SK-N-SH (cell line): ENCODE measurements around the gene PXDC1. TPM values are rescaled to one million over a fixed set of nuclear protein-coding genes. Genes with fewer than 3 reads are reported as not detected.

Source experiments
- CTCF ChIA-PET: fragments of 300-600, 350-600 bp; formaldehyde crosslinking; extraction: SDS; loops from one replicate; lab custom pipeline; 2021; lab: Yijun Ruan, JAX
- POLR2A ChIA-PET: fragments of 350-600 bp; sonication (Branson Sonifier 250); formaldehyde crosslinking; extraction: SDS; loops from one replicate; lab custom pipeline; 2020; ENCODE audit warnings: antibody characterized with exemption, inconsistent platforms; lab: Yijun Ruan, JAX
- DNase-seq: peaks from one replicate; pipeline ENCODE4 v3.0.0; 2012
- H2AFZ ChIP-seq: fragments of 200-600 bp; sonication (generic); 2 replicates; pipeline ENCODE4 v1.8.1; 2016; ENCODE audit warnings: antibody characterized with exemption, mild to moderate bottlenecking, low read depth
- H3F3A ChIP-seq: fragments of 200-600 bp; sonication (generic); replicated peaks from 2 replicates; pipeline ENCODE3; 2016; ENCODE audit warnings: antibody characterized with exemption, mild to moderate bottlenecking; ENCODE audit not compliant: insufficient read depth
- H3K27ac ChIP-seq, 2 experiments: fragments of 200-500 bp in 1 of 2; fragments of 200-600 bp in 1 of 2; sonication (Bioruptor generic) in 1 of 2; sonication (generic), shearing (Covaris generic) in 1 of 2; 2 replicates each; pipeline versions ENCODE4 v1.5.1 to v1.6.1; 2014 to 2016; ENCODE audit warnings: low read depth in 2 of 2, inconsistent platforms in 1 of 2, low read length in 1 of 2, mild to moderate bottlenecking in 1 of 2, mixed read lengths in 1 of 2
- H3K27me3 ChIP-seq: fragments of 200-600 bp; sonication (generic), shearing (Covaris generic); 2 replicates; pipeline ENCODE4 v1.6.1; 2016; ENCODE audit warnings: mixed run types; ENCODE audit not compliant: insufficient read depth
- H3K36me3 ChIP-seq, 2 experiments: fragments of 200-500 bp in 1 of 2; fragments of 200-600 bp in 1 of 2; sonication (Bioruptor generic) in 1 of 2; sonication (generic) in 1 of 2; replicated peaks in 1 of 2; 2 replicates each; pipeline versions ENCODE3 to v1.5.1; 2014 to 2016; ENCODE audit warnings: low read length in 1 of 2, mild to moderate bottlenecking in 1 of 2; ENCODE audit not compliant: insufficient read depth in 2 of 2, control insufficient read depth in 1 of 2
- H3K4me1 ChIP-seq, 2 experiments: fragments of 200-500 bp in 1 of 2; fragments of 200-600 bp in 1 of 2; sonication (Bioruptor generic) in 1 of 2; sonication (generic), shearing (Covaris generic) in 1 of 2; 2 replicates each; pipeline versions ENCODE4 v1.5.1 to v1.6.1; 2014 to 2016; ENCODE audit warnings: low read depth in 1 of 2, low read length in 1 of 2, mixed run types in 1 of 2; ENCODE audit not compliant: insufficient read depth in 2 of 2, control insufficient read depth in 1 of 2
- H3K4me2 ChIP-seq: fragments of 200-600 bp; sonication (generic), shearing (Covaris generic); 2 replicates; pipeline ENCODE4 v1.6.1; 2017; ENCODE audit warnings: mixed run types
- H3K4me3 ChIP-seq, 2 experiments: fragments of 200-500 bp in 1 of 2; fragments of 200-600 bp in 1 of 2; sonication (Bioruptor generic) in 1 of 2; sonication (generic), shearing (Covaris generic) in 1 of 2; 2 replicates each; pipeline versions ENCODE4 v1.5.1 to v1.8.1; 2014 to 2016; ENCODE audit warnings: low read depth in 2 of 2, inconsistent platforms in 1 of 2, low read length in 1 of 2, mild to moderate bottlenecking in 1 of 2, mixed read lengths in 1 of 2, moderate library complexity in 1 of 2
- H3K79me2 ChIP-seq: fragments of 200-600 bp; sonication (generic); 2 replicates; pipeline ENCODE4 v1.8.1; 2017; ENCODE audit warnings: mild to moderate bottlenecking; ENCODE audit not compliant: insufficient read depth
- H3K9ac ChIP-seq: fragments of 200-600 bp; sonication (generic); 2 replicates; pipeline ENCODE4 v1.6.1; 2017; ENCODE audit warnings: mixed run types
- H3K9me2 ChIP-seq: fragments of 200-600 bp; sonication (generic); 2 replicates; pipeline ENCODE4 v1.6.1; 2017; ENCODE audit warnings: mixed run types
- H3K9me3 ChIP-seq: fragments of 200-600 bp; sonication (generic); 2 replicates; pipeline ENCODE4 v1.6.1; 2017; ENCODE audit warnings: mixed run types, mild to moderate bottlenecking, moderate library complexity
- H4K20me1 ChIP-seq: fragments of 200-600 bp; sonication (generic); 2 replicates; pipeline ENCODE4 v1.6.1; 2017; ENCODE audit warnings: mild to moderate bottlenecking, mixed run types; ENCODE audit not compliant: insufficient read depth
- EZH2phosphoT487 ChIP-seq: fragments of 200-600 bp; sonication (generic); IDR thresholded peaks from 2 replicates; pipeline ENCODE4 v1.6.1; 2017; ENCODE audit warnings: low read depth, mixed run types, mild to moderate bottlenecking, antibody characterized with exemption, moderate library complexity, borderline replicate concordance
- GATA2 ChIP-seq: sonication (generic); formaldehyde crosslinking; IDR thresholded peaks from 2 replicates; pipeline ENCODE4 v1.5.0; 2020; ENCODE audit warnings: mild to moderate bottlenecking, missing genetic modification reagents
- NRF1 ChIP-seq: IDR thresholded peaks from 2 replicates; pipeline ENCODE4 v1.6.1; 2012; ENCODE audit warnings: low read depth, mild to moderate bottlenecking, low read length
- POLR2AphosphoS5 ChIP-seq: IDR thresholded peaks from 2 replicates; pipeline ENCODE4 v1.6.1; 2012; ENCODE audit warnings: low read depth, low read length
- RFX5 ChIP-seq: IDR thresholded peaks from 2 replicates; pipeline ENCODE4 v1.6.1; 2012; ENCODE audit warnings: mild to moderate bottlenecking, improper control_type of control experiment, low read length
- WGBS: methylation state at CpG from one replicate; pipeline ENCODE4 v1.1.6; 2017; ENCODE audit warnings: low lambda C conversion rate; 5-methylcytosine and 5-hydroxymethylcytosine counted together
- polyA plus RNA-seq, 3 experiments: library from polyadenylated mRNA; depleted of rRNA; stranded (reverse); fragments of >200 nt; gene quantifications; 2 replicates each; pipeline ENCODE4 v1.2.3, GENCODE V29; 2012
- TF ChIP-seq, protein P1 (sequence below): fragments of 150-350 bp; IDR thresholded peaks from 2 replicates; pipeline ENCODE4 v1.6.1; 2017; ENCODE audit warnings: antibody characterized with exemption, low read length, low read depth, borderline replicate concordance

The PXDC1 gene
- polyA plus RNA-seq, 1 of the 3 experiments (the other 2 are of a cell fraction) = 14.1 TPM

- peak overlapping the region; percentile 99; the same call in 1 of the 2 replicates for H3K4me2 ChIP-seq
- peaks cover 32% of the 10 kb centered on the region for H3F3A ChIP-seq
- peaks cover 42% of the 10 kb centered on the region for H3K79me2 ChIP-seq
- H3K9ac ChIP-seq = no peak overlapping the region
- no peaks in the 10 kb centered on the region for H3K27me3 ChIP-seq
- no peaks in the 10 kb centered on the region for H3K9me2 ChIP-seq
- ChIA-PET POLR2A (no interaction called here), CTCF (interaction anchor here (1.6 kb wide), 1 partner anchor 96 kb away, joined by 3 read pairs; the partner anchor contains the start of gene FAM50B)
- 97% methylated on average over 10 of the region's 10 CpGs for WGBS
- H3K36me3 ChIP-seq = no peaks in the 10 kb centered on the region
- H3K4me3 ChIP-seq = peak overlapping the region in 1 of 2 experiments; percentile 5; a peak in 1 of 4 replicates
- no peak overlapping the region for H3K27ac ChIP-seq
- no peak for DNase-seq
- no peak for TF ChIP-seq RFX5
- no peak for TF ChIP-seq GATA2 (CRISPR knock-in tag)
- H3K4me1 ChIP-seq = peaks cover 12 to 13% of the 10 kb centered on the region in 2 experiments; a peak in 3 of 4 replicates
- peaks cover 18% of the 10 kb centered on the region for H4K20me1 ChIP-seq
- H3K9me3 ChIP-seq = no peaks in the 10 kb centered on the region
- H2AFZ ChIP-seq = no peak overlapping the region
Observed at GRCh38 chr6:3753228-3753835, 1.8 kb upstream of the PXDC1 start.

- Histone ChIP-seq H3K4me2 (peak overlapping the region; percentile 99), H3K9me2 (no peaks in the 10 kb centered on the region), H3K79me2 (peaks cover 48% of the 10 kb centered on the region), H3K9ac (peak overlapping the region; percentile 96), H3K27ac (peak overlapping the region in 1 of 2 experiments; percentile 89; a peak in 2 of 4 replicates), H3K9me3 (no peaks in the 10 kb centered on the region), H3K4me1 (peaks cover 12 to 14% of the 10 kb centered on the region in 2 experiments; a peak in 3 of 4 replicates), H3K27me3 (no peaks in the 10 kb centered on the region), H4K20me1 (peaks cover 24% of the 10 kb centered on the region), H3K36me3 (no peaks in the 10 kb centered on the region), H3K4me3 (peak overlapping the region; percentile 69 to 70), H2AFZ (peak overlapping the region; percentile 81), H3F3A (peaks cover 34% of the 10 kb centered on the region)
- ChIA-PET CTCF (interaction anchor here (1.5 to 1.6 kb wide), 2 partner anchors 10 to 96 kb away, joined by 3 to 4 read pairs; partner anchors contain the start of gene FAM50B), POLR2A (no interaction called here)
- TF ChIP-seq NRF1 = no peak
- peak; percentile 8; the same call in 1 of the 2 replicates for TF ChIP-seq POLR2AphosphoS5
- TF ChIP-seq, protein P1, sequence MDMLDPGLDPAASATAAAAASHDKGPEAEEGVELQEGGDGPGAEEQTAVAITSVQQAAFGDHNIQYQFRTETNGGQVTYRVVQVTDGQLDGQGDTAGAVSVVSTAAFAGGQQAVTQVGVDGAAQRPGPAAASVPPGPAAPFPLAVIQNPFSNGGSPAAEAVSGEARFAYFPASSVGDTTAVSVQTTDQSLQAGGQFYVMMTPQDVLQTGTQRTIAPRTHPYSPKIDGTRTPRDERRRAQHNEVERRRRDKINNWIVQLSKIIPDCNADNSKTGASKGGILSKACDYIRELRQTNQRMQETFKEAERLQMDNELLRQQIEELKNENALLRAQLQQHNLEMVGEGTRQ = no peak
- TF ChIP-seq EZH2phosphoT487 = no peak
- peak; percentile 52 for DNase-seq
- WGBS = 71% methylated on average over 9 of the region's 22 CpGs
Observed at GRCh38 chr6:3752531-3753227, 1.2 kb upstream of the PXDC1 start.
